Measurements from ENCODE around the gene TCF23.
"Not testable (repeated sequence)": the region's sequence is repeated elsewhere in the genome, so short reads cannot be mapped to it uniquely, and the experiment has no call there.

The TCF23 gene

GRCh38 chr2:27148801-27149439 is at the start of gene TCF23:
TCF23 (plus strand) TSS chr2:27149004; CDS start chr2:27149134, 130 bp downstream.
- no peak for DNase-seq

GRCh38 chr2:27099334-27099955 is 49.4 kb upstream of the TCF23 start:
- DNase-seq, result no peak

GRCh38 chr2:27100036-27100435 is 48.8 kb upstream of the TCF23 start:
- DNase-seq, result no peak

GRCh38 chr2:27102329-27102728 is 46.5 kb upstream of the TCF23 start:
- no peak for DNase-seq

- DNase-seq, result no peak
Observed at GRCh38 chr2:27105981-27106380, 42.8 kb upstream of the TCF23 start.

- DNase-seq, result no peak
Observed at GRCh38 chr2:27108221-27108620, 40.6 kb upstream of the TCF23 start.

- no peak for DNase-seq
Observed at GRCh38 chr2:27109083-27109482, 39.7 kb upstream of the TCF23 start.

GRCh38 chr2:27110603-27111352 is 38.0 kb upstream of the TCF23 start:
- not testable (repeated sequence) for DNase-seq

- not testable (repeated sequence) for DNase-seq
Observed at GRCh38 chr2:27111392-27112078, 37.3 kb upstream of the TCF23 start.

- no peak for DNase-seq
Observed at GRCh38 chr2:27115519-27115918, 33.3 kb upstream of the TCF23 start.

GRCh38 chr2:27117995-27118524 is 30.7 kb upstream of the TCF23 start:
- DNase-seq, result no peak

- DNase-seq, result no peak
Observed at GRCh38 chr2:27118525-27119329, 30.1 kb upstream of the TCF23 start, which contains the start of gene CGREF1. CGREF1 (minus strand) TSS chr2:27119128; CDS start chr2:27104366, 14,762 bp downstream.

- not testable (repeated sequence) for DNase-seq
Observed at GRCh38 chr2:27119330-27119670, 29.5 kb upstream of the TCF23 start.

GRCh38 chr2:27121906-27122305 is 26.9 kb upstream of the TCF23 start:
- no peak for DNase-seq

GRCh38 chr2:27122791-27123190 is 26.0 kb upstream of the TCF23 start:
- no peak for DNase-seq

- DNase-seq, result no peak
Observed at GRCh38 chr2:27123302-27124150, 25.3 kb upstream of the TCF23 start, which contains the start of gene ABHD1. ABHD1 (plus strand) TSS chr2:27123815; CDS start chr2:27123949, 134 bp downstream.

GRCh38 chr2:27125104-27125503 is 23.7 kb upstream of the TCF23 start:
- DNase-seq, result no peak

- no peak for DNase-seq
Observed at GRCh38 chr2:27126252-27126710, 22.5 kb upstream of the TCF23 start.

GRCh38 chr2:27127883-27128667 is 20.7 kb upstream of the TCF23 start:
- no peak for DNase-seq

All from T1000 (cell line).